HL-60 (cell line): ENCODE measurements around the gene PTPRD.

Source experiments
- POLR2AphosphoS5 ChIP-seq: IDR thresholded peaks from 2 replicates; pipeline ENCODE4 v1.6.1; 2012; ENCODE audit warnings: low read depth
- TF ChIP-seq, protein P1 (sequence below): IDR thresholded peaks from one replicate; pipeline ENCODE4 v1.5.1; 2011; ENCODE audit warnings: low read length, control low read depth, inconsistent platforms; ENCODE audit not compliant: insufficient read depth

DNA sequence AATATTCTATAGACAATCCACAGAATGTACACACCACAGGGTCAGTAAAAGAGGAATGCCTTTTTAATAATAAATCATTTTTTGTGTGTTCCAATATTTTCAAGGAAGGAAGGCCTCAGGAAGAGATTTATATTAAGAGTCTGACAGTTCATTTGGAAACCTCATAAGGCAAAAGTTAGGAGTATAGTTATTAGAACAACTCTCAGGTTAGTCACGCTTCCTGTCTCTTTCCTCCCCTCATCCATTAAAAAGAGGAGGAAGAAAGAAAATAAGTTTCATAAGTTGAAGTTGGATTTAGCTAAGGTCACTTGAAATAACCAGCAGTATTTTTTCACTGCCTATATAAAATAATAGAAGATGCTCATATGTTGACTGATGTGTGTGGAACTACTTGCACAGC, 863.2 kb downstream of the PTPRD start:
- TF ChIP-seq, protein P1, sequence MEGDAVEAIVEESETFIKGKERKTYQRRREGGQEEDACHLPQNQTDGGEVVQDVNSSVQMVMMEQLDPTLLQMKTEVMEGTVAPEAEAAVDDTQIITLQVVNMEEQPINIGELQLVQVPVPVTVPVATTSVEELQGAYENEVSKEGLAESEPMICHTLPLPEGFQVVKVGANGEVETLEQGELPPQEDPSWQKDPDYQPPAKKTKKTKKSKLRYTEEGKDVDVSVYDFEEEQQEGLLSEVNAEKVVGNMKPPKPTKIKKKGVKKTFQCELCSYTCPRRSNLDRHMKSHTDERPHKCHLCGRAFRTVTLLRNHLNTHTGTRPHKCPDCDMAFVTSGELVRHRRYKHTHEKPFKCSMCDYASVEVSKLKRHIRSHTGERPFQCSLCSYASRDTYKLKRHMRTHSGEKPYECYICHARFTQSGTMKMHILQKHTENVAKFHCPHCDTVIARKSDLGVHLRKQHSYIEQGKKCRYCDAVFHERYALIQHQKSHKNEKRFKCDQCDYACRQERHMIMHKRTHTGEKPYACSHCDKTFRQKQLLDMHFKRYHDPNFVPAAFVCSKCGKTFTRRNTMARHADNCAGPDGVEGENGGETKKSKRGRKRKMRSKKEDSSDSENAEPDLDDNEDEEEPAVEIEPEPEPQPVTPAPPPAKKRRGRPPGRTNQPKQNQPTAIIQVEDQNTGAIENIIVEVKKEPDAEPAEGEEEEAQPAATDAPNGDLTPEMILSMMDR = no peak
- TF ChIP-seq POLR2AphosphoS5 = no peak
